DMS153 treated with DMSO at 0.1 percent for 48 hours (cell line): Measurements from ENCODE around the gene ZNF335.

Experiments
- DNase-seq: peaks from one replicate; lab custom pipeline; 2025; ENCODE audit not compliant: unreplicated experiment; lab: John Stamatoyannopoulos, UW

The ZNF335 gene

GRCh38 chr20:45951925-45952834, 19.8 kb downstream of the ZNF335 start:
- DNase-seq, result no peak

- DNase-seq, result no peak
Observed at GRCh38 chr20:45950330-45950646, 21.7 kb downstream of the ZNF335 start.

GRCh38 chr20:45949542-45950329, 22.3 kb downstream of the ZNF335 start:
- no peak for DNase-seq

- no peak for DNase-seq
Observed at GRCh38 chr20:45948742-45949541, 23.1 kb downstream of the ZNF335 start.

- DNase-seq, result no peak
Observed at GRCh38 chr20:45948261-45948733, 23.7 kb downstream of the ZNF335 start.

GRCh38 chr20:45947110-45947866, 24.7 kb downstream of the ZNF335 start:
- no peak for DNase-seq

GRCh38 chr20:45946149-45946970, 25.6 kb downstream of the ZNF335 start:
- DNase-seq, result no peak

- no peak for DNase-seq
Observed at GRCh38 chr20:45945678-45946148, 26.3 kb downstream of the ZNF335 start.

- no peak for DNase-seq
Observed at GRCh38 chr20:45944965-45945677, 26.9 kb downstream of the ZNF335 start.

- no peak for DNase-seq
Observed at GRCh38 chr20:45944151-45944964, 27.6 kb downstream of the ZNF335 start.

- no peak for DNase-seq
Observed at GRCh38 chr20:45943613-45944012, 28.4 kb downstream of the ZNF335 start.

- no peak for DNase-seq
Observed at GRCh38 chr20:45940469-45940868, 31.5 kb downstream of the ZNF335 start.

GRCh38 chr20:45940053-45940452, 31.9 kb downstream of the ZNF335 start:
- DNase-seq, result no peak

- no peak for DNase-seq
Observed at GRCh38 chr20:45938727-45939438, 33.1 kb downstream of the ZNF335 start.

GRCh38 chr20:45937765-45938164, 34.2 kb downstream of the ZNF335 start:
- no peak for DNase-seq

- no peak for DNase-seq
Observed at GRCh38 chr20:45935416-45936046, 36.5 kb downstream of the ZNF335 start.
